HG03442 (cell line): ENCODE measurements around the gene ARL4A.
"Not testable (repeated sequence)": the region's sequence is repeated elsewhere in the genome, so short reads cannot be mapped to it uniquely, and the experiment has no call there.

Experiments
- ATAC-seq: cut with Tn5 transposase; IDR thresholded peaks from one replicate; pipeline ENCODE4 v1.9.1; 2021; ENCODE audit warnings: mild to moderate bottlenecking, moderate library complexity; ENCODE audit not compliant: unreplicated experiment

Gene ARL4A

GRCh38 chr7:12686891-12687717, at the start of gene ARL4A:
Gene ARL4A (plus strand): TSS chr7:12687633. CDS start chr7:12688255, 622 bp downstream.
- ATAC-seq: peak; percentile 84

- peak; percentile 48 for ATAC-seq
Observed at GRCh38 chr7:12637819-12638592, 49.4 kb upstream of the ARL4A start.

DNA sequence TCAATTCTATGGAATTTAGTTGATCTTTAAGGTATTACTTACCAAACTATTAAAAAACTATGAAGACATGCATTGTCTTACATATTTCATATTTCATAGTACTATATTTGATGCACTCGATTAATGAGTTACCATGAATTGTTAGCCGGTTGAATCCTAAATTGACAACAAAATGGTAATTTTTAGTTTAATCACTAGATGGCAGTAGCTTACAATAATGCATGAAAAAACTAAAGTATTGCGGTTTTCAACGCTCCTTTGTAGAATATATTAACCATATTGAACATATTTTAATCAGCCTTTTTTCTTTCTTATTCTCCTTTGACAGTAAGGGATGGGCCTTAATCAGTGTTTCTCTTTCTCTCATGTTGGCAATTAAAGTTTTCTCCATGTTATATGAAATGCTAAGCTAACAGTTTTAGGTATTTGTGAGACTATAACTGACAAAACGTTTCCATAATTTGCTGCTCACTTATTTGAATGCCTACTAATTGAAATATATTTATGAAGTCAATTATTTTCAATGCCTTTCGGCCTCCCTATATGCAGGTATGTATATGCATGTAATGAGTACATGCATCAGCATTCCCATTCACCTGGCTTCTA, 48.5 kb upstream of the ARL4A start:
- ATAC-seq: peak; percentile 27

DNA sequence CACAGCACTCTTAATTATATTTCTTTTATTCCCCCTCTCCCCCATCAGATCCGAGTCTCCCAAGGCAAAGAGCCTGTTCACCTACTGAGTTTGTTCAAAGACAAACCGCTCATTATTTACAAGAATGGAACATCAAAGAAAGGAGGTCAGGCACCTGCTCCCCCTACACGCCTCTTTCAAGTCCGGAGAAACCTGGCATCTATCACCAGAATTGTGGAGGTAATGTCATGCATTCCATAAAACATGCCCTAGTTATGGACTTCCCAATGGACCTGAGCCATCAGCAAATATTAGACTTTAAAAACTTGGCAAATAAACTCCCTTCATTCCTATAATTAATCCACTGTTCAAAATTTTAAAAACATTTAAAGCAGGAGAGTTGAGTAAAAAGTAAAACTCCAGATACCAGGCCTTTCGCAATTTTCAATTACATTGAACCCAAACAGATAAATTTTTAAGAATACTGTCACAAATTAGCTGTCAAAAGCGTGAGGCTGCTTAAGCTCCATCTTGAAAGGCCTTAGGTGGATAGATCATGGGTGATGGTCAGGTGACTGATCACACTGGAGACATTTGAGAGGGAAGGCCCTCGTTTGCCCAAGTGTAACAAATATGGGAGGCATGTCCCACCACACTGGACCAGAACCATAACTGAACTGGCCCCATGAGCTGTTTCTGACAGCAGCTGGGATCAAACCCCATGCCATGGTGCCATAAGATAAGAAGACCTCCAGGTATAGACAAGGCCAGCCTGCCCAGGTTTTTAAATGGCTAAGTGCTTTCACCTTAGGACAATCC, 46.9 kb upstream of the ARL4A start:
- ATAC-seq: no peak

DNA sequence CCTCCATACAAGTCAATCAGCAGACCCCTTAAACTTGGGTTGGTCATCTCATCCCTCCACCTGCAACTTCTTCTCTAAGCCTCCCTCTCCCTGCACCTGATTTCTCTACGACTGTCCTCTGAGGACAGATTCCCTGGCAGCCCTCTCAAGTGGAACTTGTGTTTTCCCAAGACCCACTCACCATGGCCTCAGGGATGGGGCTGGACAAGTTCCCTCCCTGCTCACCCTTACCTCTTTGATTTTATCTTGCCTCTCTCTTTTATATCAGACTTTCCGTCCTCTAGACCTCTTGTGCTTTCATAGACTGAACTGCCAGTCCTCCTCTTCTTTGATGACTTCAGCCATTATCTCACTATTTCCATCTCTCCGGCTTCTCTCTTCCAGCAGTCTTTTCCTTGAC, 46.2 kb upstream of the ARL4A start:
- no peak for ATAC-seq

DNA sequence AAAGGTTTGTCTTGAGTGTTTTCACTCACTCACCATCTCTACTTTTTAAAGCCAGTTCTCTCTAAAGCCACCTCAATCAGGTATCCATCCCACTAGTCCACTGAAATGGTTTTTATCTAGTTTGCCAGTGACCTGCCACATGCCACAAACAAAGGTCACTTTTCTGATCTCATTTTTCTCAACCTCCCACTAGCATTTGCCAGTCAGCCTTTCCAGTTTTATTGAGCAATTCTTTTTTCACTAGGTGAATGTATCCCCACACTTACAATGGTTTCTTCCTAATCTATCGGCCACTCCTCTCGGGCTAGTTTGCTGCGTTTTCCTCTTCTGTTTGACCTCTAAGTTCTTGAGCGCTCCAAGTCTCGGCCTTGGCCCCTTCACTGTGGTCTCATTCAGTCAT, 44.9 kb upstream of the ARL4A start:
- no peak for ATAC-seq

- ATAC-seq: no peak
Observed at GRCh38 chr7:12643001-12643643, 44.3 kb upstream of the ARL4A start.

- peak; percentile 50 for ATAC-seq
Observed at GRCh38 chr7:12643644-12644043, 43.8 kb upstream of the ARL4A start.

DNA sequence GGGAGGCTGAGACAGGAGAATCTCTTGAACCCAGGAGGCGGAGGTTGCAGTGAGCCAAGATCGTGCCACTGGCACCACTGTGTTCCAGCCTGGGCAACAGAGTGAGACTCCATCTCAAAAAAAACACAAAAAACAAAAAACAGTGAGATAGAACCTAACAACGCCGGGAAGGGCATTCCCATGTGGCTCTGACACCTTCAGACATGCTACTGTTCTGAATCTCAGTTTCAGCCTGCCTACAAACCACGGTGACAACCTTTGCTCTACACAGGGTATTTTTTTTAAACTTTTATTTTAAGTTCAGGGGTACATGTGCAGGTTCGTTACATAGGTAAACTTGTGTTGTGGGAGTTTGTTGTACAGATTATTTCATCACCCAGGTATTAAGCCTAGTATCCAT, 42.2 kb upstream of the ARL4A start:
- not testable (repeated sequence) for ATAC-seq

- ATAC-seq: no peak
Observed at GRCh38 chr7:12646139-12646538, 41.3 kb upstream of the ARL4A start.

DNA sequence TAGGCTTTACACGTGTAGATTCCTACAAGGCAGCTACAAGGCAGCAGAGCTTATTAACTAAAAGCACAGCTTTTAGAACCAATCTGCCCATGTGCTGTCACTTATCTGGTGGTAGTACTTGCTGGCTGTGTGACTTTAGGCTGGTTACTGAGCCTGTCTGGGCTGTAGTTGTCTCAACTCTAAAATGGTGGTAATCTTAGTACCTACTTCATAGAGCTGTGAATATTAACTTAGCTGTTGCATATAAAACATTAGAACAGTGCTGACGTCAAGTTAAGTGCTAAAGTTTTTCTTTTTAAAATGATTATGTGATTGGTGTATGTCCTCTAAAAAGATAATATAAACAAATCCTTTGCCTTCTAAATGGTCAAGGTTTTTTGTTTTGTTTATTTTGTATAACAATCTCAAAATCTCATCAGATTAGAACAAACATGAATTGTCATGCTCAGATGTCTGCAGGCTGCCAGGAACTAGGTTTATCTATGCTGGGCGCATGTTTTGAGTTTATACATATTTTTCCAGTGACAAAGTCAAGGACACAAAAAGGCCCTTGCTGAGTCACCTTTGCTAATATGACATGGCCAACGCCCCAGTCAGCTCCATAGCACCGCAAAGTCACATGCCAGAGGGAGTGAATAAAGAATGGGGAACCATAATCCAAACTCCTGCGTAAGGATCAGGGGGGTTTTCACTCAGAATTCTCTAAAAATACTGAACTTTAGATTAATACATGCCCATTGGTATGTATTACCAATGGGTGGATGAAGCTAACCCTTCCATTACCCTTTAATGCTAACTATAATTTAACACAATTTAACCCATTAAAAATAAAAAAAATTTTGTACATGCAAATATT, 39.8 kb upstream of the ARL4A start:
- ATAC-seq: no peak

- ATAC-seq: no peak
Observed at GRCh38 chr7:12648704-12649261, 38.6 kb upstream of the ARL4A start.

- no peak for ATAC-seq
Observed at GRCh38 chr7:12649348-12649747, 38.1 kb upstream of the ARL4A start.

DNA sequence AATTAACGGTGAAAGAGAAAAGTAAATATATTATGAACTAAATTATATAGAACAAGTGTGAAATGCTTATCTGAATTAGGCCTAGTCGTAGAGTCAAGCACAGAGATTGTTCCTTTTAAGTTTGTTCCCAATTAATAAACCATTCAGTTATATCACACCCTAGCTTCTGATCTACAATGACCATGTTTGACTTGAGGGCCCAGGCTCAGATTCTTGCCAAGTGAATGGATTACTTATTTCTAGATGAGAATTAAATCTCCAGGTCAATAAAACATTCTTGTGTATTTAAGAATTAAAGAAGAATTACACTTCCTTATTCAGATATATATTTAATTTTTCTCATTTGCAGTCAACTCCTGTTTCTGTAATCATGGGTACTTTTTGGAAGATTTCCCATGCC, 37.4 kb upstream of the ARL4A start:
- no peak for ATAC-seq

DNA sequence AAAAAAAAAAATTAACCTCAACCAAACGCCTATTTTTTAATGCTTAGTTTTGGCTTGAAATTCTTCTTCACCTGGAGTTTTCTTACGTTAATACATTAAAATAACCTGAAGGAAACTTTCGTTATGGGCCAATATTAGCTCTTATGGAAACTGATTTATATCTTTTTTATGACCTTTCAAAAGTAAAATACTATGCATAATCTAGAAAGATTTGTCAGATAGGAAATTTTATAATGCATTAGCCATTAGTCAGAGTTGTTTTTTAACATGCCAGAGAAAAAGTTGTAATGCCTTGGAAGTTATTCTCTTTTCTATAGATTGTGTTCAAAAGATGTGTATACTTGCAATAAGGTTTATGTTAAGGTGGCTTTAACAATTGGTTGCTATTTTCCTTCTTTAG, 34.3 kb upstream of the ARL4A start:
- ATAC-seq: no peak

- no peak for ATAC-seq
Observed at GRCh38 chr7:12653518-12653917, 33.9 kb upstream of the ARL4A start.

DNA sequence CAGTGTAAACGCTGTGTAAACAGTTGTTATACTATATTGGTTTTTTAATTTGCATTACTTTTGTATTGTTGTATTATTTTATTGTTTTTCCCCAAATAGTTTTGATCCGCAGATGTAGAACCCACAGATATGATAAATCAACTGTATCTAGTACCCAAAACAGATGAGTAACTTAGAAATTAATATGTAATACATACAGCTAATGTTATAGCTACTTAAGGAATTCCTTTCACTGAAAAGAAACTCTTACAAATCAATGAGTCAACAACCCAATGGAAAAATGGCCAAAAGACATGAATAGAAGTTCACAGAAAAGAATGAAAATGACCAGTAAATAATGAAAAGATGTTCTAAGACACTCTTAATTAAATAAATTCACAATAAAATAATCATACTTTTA, 32.3 kb upstream of the ARL4A start:
- no peak for ATAC-seq

DNA sequence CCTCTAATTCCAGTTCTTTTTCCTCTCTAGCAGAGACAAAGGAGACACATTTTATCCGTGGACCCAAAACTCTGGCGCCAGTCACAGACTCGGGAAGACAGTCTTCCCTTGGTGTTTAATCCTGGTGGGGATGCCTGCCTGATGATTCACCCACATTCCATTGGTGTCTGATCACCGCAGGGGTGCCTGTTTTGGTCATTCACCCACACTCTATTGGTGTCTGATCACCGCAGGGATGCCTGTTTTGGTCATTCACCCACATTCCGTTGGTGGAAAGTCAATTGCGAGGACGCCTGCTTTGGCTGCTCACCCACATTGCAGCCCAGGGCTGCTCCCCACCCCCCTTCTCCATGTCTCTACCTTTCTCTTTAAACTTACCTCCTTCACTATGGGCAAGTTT, 27.0 kb upstream of the ARL4A start:
- not testable (repeated sequence) for ATAC-seq

DNA sequence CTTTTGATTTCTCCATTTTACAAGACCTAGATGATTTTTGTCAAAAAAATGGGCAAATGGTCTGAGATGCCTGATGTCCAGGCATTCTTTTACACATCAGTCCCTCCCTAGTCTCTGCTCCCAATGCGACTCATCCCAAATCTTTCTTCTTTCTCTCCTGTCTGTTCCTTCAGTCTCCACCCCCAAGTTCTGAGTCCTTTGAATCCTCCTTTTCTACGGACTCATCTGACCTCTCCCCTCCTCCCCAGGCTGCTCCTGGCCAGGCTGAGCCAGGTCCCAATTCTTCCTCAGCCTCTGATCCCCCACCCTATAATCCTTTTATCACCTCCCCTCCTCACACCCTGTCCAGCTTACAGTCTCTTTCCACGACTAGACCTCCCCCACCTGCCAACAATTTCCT, 26.4 kb upstream of the ARL4A start:
- not testable (repeated sequence) for ATAC-seq
